HCEC 1CT (cell line): ENCODE data around the gene FLRT2.
A peak's percentile ranks its signal among the peaks of the same experiment; 100 is the strongest.

ENCODE experiments used
- DNase-seq: peaks from one replicate; pipeline ENCODE4 v3.0.0-alpha.2; 2017

Gene FLRT2

DNA sequence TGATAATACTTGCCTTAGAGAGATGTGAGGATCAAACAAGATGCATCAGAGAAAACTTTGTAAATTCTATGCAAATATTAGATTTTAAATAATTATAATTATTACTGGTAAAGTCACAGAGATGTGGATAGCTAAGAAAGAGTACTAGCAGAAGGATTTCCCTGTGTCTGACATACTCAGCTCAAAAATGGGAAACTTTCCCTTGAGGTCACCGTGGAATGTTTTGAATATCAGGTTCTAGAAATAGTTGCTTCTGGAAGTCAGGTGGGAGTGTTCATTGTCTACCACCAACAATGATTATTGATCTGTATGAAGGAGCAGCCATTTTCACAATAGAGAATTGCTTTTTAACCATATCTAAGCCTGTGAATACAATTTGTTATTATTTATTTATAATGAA is 71.7 kb downstream of the FLRT2 start:
- no peak for DNase-seq

DNA sequence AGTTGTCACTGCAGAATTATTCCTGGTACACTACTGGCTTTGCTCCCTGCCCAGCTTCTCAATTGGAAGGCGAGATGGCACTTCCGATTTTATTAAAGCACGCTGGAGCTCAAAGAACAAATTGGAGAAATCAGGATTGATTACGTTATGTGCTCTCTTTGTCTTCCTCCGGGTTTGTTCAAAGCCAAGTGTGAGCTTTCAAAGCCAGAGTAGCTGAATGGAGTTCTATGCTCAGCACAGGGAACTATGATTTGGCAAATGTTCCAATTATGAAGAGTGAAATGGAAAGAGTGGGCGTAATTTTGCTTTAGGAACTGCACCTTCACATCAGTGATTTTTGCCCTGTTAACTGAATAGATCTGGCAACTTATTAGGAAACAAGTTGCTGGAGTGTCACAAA is 72.4 kb downstream of the FLRT2 start:
- DNase-seq, result no peak

DNA sequence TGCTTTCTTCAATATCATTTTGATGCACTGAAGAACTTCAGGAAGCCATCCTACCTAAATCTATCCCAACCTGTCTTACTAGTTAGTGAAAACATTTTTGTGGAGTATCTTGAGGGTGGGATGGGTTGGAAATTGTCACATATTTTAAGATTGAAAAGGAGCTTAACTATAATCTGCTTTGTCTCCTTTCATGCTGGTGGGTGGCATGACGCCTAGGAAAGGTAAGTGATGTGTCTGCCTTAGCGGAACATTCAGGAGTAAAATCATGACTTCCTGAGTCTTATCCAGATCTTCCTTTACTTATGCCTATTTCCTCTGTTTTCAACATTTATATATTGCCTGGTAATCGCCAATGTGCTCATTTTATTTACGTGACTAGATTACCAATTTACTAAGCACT is 74.1 kb downstream of the FLRT2 start:
- no peak for DNase-seq

DNA sequence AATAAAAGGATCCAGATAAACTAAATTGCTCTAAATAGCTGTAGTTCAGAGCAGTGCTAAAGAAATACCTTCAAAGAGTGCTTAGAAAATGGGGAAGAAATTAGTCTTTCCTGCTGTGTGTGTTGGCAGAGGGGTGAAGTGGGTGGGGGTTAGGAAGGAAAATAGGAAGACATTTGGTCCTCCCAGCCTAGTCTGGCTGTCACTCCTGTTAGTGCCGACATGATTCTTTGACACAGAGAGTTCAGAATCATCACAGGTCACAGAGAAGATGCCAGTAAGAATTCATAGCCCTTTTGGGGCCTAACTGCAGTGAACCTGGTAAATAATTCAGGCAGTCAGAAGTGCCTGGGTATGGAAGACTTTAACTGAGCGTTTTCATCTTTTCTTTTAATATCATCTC is 74.8 kb downstream of the FLRT2 start:
- no peak for DNase-seq

DNA sequence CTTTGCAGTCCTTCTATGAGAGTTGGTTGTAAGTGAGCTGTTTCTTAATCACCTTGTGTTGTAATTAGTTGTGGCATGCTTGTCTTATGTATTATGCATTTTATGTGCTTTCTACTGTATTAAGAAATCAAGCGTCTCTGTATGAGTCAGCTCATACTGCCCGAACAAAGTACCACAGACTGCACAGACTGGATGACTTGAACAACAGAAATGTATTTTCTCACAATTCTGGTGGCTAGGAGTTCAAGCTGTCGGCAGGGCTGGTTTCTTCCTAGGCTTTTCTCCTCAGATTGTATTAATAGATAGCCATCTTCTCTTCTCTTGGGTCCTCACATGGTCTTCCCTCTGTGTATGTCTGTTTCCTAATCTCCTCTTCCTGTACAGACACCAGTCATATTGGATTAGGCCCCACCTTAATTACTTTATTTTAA is 77.7 kb downstream of the FLRT2 start:
- DNase-seq, result peak; percentile 92

DNA sequence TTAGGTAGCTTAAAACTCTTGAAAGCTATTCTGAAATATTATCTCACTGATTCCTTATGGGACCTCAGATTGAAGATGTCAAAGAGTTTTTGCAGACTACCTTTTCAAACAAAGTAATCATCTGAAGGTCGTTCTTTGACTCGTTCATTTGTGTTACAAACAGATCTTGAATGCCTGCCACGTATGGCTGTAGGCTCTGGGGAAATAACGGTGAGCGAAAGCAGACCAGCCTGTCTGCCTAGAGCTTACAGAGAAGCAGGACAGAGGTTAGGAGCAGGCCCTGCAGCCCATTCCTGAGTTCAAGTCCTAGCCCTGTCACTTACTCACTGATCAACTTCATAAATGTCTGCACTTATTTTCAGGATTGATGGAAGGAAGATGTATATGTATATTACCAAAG is 83.6 kb downstream of the FLRT2 start:
- DNase-seq, result no peak

DNA sequence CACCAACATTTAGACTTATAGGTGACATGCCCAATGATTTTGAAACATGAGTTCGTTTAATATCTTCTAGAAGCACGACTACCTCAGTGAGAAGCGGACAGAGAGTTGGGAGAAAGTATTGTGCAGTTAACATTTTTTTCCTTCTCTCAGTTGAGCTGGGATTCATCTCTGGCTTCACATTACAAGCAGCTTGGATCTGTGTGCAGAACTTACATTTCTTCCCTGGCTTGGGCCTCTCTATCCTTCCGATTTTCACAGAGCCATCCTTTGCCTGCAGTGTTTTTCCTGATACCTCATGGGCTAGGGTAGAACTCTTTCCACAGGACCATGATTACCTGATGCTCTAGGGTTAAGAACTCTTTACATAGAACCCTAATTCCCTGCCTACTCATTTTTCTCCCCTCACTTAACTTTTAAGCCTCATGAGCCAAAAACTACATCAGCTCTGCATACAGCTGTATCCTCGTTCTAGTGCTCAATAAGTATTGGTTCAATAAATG is 86.5 kb downstream of the FLRT2 start:
- no peak for DNase-seq

DNA sequence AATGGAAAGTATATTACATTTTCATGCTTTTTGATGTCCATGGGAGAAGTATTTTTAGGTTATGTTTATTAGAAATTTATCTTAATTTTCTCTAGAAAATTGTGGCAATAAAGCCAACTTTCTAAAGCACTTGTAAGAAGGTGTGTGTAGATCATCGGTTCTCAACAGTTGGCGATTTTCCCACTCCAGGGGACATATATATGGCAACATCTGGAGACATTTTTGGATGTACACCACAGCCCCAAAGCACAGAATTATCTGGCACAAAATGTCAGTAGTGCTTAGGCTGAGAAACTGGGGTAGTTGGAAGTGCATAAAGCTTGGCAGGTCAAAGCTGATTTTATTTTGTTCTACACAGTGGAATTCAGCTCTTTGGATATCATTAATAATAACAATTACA is 86.9 kb downstream of the FLRT2 start:
- DNase-seq, result no peak

DNA sequence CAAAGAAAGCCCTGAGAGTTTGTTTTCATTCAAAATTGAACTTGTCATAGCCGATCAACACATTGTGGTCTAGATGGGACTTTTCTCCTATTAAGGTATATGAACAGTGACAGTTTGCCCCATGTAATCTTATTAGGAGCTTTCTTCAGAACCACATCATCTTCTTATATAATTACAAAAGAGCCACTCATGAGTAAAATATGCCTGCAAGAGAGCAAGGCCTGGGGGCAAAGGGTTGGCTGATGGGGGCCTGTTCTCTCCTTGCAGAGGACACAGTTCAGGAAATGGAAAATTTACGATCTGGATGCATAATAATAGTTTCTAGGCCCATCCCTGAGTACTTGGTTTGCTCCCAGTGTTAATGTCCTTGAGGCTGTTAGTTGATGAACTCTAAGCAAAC is 87.8 kb downstream of the FLRT2 start:
- no peak for DNase-seq

DNA sequence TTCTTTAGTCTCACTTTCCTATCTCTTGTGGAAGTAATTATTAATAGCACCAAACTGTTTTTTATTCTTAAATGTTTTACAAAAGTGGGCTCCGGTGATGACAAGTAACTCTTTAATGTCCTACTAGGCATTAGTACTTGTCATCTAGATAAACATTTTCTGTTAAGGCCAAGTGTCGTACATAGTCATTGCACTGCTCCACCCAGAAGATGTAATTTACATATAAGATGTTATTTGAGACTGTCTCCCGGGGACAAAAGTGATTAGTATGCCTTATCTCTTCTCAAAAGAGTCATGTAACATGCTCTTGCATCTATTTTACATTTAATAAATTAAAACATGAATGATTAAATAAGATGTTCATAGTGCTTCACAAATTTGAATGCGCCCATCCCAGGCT is 88.4 kb downstream of the FLRT2 start:
- no peak for DNase-seq

DNA sequence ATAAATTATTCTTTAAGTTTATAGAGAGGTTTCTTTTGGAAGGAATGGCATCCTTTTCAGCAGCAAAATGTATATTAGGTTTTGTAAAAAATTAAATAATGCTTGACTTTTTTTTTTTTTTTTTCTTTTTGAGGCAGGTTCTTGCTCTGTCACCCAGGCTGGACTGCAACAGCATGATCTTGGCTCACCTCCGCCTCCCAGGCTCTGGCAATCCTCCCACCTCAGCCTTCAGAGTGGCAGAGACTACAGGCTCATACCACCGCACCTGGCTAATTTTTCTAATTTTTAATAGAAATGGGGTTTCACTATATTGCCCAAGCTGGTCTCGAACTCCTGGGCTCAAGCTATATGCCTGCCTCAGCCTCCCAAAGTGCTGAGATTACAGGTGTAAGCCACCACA is 89.0 kb downstream of the FLRT2 start:
- no peak for DNase-seq

DNA sequence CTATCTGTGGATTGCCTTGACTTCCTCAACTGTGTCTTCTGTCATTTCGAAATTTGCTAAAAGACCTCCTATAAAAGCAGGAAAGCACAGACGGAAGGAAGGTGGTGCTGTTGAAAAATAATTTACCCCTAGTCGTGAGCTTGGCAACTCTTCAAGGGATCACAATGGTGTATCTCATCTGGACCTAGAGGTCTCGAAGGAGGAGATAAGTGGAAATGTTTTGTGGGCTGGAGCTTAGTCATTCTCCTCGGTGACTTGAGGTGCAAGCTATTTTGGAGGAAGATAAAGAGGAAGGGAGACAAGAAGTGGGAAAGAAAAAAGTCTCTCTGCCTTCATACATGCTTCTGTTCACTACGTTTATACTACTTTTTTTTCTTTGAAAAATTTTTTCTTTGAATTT is 89.9 kb downstream of the FLRT2 start:
- DNase-seq, result no peak

DNA sequence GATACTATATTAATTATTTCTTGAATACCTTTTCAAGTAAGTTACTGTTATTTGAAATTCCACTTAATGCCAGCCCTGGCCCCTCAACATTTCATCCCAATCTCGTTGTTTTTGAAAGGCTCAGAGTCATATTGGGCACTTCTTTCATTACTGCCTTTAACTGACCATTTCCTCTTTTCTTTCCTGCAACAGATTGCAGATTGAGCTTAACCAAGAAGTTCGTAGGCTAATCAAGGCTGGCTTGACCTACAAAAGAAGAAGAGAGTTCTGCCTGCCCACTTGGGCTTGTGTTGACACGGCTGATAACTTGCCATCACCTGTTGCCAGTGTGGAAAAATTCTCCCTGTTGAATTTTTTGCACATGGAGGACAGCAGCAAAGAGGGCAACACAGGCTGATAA is 91.0 kb downstream of the FLRT2 start:
- no peak for DNase-seq

DNA sequence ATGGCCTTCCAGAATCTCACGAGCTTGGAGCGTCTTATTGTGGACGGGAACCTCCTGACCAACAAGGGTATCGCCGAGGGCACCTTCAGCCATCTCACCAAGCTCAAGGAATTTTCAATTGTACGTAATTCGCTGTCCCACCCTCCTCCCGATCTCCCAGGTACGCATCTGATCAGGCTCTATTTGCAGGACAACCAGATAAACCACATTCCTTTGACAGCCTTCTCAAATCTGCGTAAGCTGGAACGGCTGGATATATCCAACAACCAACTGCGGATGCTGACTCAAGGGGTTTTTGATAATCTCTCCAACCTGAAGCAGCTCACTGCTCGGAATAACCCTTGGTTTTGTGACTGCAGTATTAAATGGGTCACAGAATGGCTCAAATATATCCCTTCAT is 92.2 kb downstream of the FLRT2 start:
- DNase-seq, result no peak

DNA sequence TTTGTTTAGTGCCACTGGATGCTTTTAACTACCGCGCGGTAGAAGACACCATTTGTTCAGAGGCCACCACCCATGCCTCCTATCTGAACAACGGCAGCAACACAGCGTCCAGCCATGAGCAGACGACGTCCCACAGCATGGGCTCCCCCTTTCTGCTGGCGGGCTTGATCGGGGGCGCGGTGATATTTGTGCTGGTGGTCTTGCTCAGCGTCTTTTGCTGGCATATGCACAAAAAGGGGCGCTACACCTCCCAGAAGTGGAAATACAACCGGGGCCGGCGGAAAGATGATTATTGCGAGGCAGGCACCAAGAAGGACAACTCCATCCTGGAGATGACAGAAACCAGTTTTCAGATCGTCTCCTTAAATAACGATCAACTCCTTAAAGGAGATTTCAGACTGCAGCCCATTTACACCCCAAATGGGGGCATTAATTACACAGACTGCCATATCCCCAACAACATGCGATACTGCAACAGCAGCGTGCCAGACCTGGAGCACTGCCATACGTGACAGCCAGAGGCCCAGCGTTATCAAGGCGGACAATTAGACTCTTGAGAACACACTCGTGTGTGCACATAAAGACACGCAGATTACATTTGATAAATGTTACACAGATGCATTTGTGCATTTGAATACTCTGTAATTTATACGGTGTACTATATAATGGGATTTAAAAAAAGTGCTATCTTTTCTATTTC is 93.2 kb downstream of the FLRT2 start:
- no peak for DNase-seq

DNA sequence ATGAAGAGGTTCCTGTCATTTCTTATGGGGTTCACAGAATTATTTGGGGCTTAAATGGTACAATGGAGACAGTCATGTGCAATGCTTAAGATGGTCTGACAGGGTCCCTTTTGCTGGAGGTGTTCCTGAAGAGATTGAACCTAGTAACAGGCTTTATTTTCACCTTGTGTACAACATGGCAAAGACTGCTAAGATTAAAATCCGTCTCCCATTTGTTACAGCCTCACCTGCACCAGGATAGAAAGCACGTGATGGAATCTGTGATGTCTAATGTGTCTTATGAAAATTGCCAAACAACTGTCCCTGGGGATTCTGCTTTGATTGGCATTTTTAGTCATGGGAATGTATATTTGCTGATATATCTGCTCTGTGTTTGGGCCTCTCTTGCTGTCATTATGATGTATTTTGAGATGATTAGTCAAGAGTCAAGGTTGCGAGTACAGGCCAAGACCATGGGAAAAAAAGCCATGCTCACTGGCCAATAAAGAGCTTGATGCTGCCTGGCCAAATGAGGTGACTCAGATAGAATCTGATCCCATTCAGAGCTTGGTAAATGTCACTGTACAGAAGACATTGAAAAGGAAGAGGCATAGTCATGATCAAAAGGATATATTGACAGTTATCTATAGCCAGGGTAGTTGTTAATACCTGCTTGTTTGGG is 96.1 kb downstream of the FLRT2 start:
- no peak for DNase-seq

DNA sequence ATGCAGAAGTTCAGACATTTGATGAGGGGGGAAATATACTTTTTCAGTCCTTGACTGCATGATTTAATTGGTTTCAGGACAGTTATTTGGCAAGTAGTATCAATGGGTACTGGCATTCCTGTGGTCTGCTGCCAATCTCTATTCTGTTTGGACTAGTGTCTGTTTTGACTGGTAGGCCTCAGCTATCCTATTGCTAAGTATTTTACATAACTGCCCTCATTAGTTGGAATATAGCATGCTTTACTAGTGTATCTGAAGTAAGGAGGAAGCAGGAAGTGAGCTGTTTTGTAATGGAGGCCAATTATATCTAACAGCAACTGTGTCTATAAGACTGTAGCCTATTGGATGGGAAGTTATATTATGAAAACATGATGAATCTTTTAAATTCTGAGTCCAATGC is 104.3 kb downstream of the FLRT2 start:
- peak; percentile 7 for DNase-seq

DNA sequence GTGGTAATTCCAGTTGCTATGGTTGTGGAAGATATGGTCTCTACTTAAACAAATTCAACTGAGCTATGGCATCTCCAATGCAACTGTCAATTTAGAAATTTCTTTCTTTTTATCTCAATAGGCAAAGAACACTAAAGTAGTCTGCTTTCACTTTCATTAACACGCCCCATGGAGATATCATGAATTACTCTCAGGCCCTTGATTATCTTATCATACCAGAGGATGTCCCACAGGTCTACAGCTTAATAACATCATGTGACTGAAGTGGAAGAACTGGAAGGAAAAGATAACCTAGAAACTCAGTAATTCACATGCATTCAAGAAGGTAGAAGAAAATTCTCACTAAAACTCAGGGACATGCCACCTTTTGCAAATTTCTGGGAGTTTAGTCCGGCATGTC is 114.3 kb downstream of the FLRT2 start:
- DNase-seq, result no peak

DNA sequence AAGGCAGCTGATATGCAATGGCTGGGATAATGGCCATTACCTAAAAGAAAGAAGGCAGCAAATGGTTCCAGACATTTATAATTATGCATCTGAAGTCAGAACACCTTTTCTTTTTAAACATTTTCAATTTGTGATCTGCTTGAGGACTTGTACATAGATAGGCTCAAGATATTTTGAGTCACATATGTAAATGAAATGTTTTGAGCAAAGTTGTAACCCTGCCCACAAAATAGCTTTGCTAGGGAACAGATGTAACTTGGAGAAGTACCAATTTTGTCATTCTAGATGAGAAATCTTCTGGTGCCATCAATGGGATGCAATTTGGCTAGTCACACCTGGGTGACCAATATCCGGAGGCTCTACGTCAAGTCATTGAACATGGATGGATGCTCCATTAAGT is 123.1 kb downstream of the FLRT2 start:
- DNase-seq, result no peak

DNA sequence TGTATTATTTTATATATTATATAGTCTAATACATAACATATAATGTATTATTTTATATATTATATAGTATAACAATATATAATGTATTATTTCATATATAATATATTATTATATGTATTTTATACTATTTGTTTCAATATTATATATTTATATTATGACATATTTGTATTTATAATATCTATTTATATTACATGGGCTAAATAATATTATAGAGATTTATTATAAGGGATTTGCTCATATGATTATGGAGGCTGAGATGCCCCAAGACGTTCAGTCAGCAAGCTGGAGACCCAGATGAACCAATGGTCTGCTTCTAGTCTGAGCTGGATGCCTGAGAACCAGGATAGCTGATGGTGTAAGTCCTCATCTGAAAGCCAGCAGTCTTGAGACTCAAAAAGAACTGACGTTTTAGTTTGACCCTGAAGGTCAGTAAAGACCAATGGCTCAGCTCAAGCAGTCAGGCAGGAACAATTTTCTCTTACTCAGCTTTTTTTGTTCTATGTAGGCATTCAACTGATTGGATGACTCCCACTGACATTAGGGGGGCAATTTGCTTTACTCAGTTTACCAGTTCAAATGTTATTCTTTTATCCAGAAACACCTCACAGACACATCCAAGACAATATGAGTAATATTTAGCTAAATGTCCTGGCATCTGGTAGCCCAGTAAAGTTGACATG is 130.4 kb downstream of the FLRT2 start:
- DNase-seq, result no peak

DNA sequence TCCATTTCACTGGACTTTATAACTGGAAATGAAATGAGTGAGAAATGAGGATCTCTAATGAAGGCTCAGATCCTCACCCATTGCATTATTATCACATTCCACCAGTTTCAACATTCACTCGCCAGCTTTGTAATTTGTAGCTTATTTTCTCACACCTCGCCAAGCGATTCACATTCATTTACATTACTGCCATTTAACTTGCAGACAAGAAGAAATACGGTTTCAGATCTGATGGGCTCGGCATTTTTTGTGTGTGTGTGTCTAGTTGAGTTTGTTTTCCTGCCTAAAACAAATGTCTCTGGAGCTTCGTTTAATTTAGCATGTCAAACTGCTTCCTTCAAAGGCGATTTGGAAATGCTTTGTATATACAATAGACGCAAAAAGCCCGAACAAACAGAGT is 132.2 kb downstream of the FLRT2 start:
- no peak for DNase-seq

DNA sequence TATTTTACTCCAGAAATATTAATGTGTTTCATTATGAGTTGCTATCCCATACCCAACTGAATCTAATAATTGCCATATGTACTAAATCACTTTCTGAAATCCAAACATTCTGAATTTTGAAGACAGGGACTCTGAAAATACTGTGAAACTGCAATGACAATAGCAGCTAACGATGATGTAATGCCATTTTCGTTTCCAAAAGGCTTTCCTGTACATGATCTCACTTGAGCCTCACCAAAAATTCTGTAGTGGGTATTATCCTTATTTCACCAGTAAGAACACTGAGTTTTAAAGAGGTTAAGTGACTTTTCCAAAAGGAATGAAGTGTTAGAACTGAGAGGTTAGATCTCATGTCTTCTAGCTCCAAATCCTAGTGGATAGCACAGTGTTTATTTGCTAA is 133.3 kb downstream of the FLRT2 start:
- DNase-seq, result no peak

DNA sequence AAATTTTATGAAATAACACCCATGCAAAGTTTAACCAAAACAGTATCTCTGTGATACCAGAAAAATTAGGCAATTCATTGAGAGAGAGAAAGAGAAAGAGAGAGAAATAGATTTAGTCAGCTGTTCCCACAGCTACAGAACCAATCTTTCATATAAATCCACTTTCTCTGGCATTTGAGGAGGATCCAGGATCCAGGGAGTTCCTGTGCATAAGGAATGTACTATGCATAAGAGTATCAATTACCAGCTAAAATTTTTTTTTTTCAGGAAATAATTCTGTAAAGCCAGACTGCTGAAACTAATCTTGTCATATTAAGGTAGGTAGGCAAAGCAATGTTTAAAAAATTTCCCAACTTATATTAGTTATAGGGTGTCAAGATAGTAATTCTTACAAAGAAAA is 133.7 kb downstream of the FLRT2 start:
- DNase-seq, result no peak

DNA sequence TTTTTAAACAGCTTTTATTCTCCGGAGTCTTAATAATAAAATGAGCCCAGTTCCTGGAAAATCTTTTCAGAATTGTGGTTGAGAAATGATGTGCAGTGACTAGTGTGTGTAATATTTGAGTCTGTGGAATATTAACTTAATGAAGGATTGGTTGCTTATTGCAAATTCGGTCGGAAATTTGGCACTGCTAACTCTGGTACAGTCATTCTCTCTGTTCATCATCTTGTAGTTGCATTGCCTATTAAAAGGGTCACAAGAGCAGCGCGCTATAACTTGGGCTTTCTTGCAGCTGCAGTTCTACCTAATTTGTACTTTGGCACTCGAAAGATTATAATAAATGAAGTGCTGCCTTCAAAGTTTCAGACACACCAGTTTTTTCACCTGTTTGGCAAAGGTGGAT is 146.0 kb downstream of the FLRT2 start:
- no peak for DNase-seq
